Astrocyte (in vitro differentiated cells and primary cell): ENCODE measurements around the gene RDM1.

Experiments used
- CTCF ChIP-seq: IDR thresholded peaks from 2 replicates; pipeline ENCODE4 v1.5.1; 2011; ENCODE audit warnings: low read depth, mild to moderate bottlenecking, inconsistent platforms, low read length, moderate library complexity; ENCODE audit not compliant: insufficient read depth
- EZH2 ChIP-seq: IDR thresholded peaks from 2 replicates; pipeline ENCODE4 v1.6.1; 2012; ENCODE audit warnings: mild to moderate bottlenecking, low read length, inconsistent platforms; ENCODE audit not compliant: insufficient read depth

GRCh38 chr17:35879773-35880654 is 50.6 kb downstream of the RDM1 start, which contains the start of gene CCL5:
- no peak for TF ChIP-seq EZH2
- no peak for TF ChIP-seq CTCF
